Transverse colon (tissue), 4 donors: ENCODE results near the gene CNTFR.

Experiments
- EP300 ChIP-seq: sonication (generic); formaldehyde crosslinking; IDR thresholded peaks from one replicate; pipeline ENCODE4 v1.6.1; 2017; ENCODE audit warnings: antibody characterized with exemption, low read depth
- POLR2A ChIP-seq: fragments of 450-650 bp; IDR thresholded peaks from one replicate; pipeline ENCODE4 v1.6.1; 2016; ENCODE audit warnings: antibody characterized with exemption, mild to moderate bottlenecking, moderate library complexity
- POLR2AphosphoS5 ChIP-seq, 3 donors: sonication (generic); formaldehyde crosslinking; IDR thresholded peaks; one replicate each; pipeline ENCODE4 v1.6.1; 2016; ENCODE audit warnings: antibody characterized with exemption in 3 of 3
- TF ChIP-seq, protein P1 (sequence below), 5 experiments: fragments of 200-600 bp in 3 of 5; fragments of 450-650 bp in 2 of 5; sonication (generic) in 3 of 5; IDR thresholded peaks; 1 replicate in 2 of 5; 2 replicates in 3 of 5; pipeline ENCODE4 v1.5.1; 2016 to 2017; ENCODE audit warnings: antibody characterized with exemption in 5 of 5, inconsistent platforms in 3 of 5, mild to moderate bottlenecking in 2 of 5, moderate library complexity in 1 of 5

DNA sequence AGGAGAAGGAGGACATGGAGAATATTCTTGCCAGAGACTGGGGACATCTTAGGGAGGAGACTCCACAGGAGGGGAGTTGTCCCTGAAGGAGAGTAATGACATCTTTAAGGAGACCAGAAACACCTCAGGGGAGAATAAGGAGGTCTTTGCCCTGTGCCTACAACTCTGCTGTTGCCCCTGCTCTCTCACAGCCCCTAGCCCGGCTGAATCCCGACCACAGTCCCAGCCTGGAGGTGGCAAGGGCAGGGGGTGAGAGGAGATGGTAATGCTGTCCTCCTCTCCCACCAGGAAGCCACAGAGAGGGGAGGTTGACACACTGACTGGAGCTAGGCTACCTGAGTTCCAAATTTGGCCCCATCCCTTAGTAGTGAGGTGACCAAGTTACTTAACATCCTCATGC is 36.5 kb downstream of the CNTFR start:
- no peak for TF ChIP-seq EP300
- TF ChIP-seq, protein P1, sequence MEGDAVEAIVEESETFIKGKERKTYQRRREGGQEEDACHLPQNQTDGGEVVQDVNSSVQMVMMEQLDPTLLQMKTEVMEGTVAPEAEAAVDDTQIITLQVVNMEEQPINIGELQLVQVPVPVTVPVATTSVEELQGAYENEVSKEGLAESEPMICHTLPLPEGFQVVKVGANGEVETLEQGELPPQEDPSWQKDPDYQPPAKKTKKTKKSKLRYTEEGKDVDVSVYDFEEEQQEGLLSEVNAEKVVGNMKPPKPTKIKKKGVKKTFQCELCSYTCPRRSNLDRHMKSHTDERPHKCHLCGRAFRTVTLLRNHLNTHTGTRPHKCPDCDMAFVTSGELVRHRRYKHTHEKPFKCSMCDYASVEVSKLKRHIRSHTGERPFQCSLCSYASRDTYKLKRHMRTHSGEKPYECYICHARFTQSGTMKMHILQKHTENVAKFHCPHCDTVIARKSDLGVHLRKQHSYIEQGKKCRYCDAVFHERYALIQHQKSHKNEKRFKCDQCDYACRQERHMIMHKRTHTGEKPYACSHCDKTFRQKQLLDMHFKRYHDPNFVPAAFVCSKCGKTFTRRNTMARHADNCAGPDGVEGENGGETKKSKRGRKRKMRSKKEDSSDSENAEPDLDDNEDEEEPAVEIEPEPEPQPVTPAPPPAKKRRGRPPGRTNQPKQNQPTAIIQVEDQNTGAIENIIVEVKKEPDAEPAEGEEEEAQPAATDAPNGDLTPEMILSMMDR (IDR thresholded peaks at IDR 0.05) = no peak
- no peak for TF ChIP-seq POLR2A
- no peak for TF ChIP-seq POLR2AphosphoS5 (IDR thresholded peaks at IDR 0.05)
